ENCODE measurements around the gene SSH3. TPM values are rescaled to one million over a fixed set of nuclear protein-coding genes. Genes with fewer than 3 reads are reported as not detected.
A peak's percentile ranks its signal among the peaks of the same experiment; 100 is the strongest.
"Not testable (repeated sequence)": the region's sequence is repeated elsewhere in the genome, so short reads cannot be mapped to it uniquely, and the experiment has no call there.

SSH3 gene
- total and polyA plus RNA-seq, 2 experiments from 2014 or later = 26.7 to 39.9 TPM

DNA sequence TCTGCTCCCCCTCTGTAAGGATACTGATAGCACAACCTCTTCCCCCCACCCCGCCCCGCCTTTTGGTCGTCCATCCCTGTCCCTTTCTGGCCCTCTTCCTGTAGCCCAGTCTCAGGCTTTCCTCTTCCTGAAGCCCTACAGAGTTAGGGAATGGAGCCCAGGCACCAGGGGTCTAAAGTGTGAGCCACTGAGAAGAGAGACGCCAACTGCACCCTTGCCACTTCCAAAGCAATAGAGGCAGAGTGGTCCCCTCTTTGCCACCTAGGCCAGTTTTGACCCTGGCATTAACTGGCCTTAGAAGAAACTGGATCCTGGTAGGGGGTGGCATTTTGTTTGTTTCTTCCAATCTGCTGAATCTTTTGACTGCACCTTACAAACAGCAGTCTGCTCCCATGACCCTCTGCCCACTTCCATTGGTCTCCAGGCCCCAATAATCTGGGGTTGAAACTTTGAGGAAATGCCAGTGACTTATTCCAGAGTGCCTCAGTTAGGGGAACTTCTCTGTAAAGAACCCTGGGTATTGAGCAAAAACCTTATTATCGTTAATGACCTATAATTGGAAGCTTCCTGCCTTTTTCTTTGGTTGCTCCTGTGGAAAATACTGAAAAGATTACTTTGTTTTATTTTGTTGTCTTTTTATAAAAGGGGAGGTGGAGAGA, 46.7 kb upstream of the SSH3 start:
- H3K4me1 ChIP-seq (ENCODE audit: low read depth) = peaks cover 4% of the 10 kb centered on the region
- no peak overlapping the region for H3K4me3 ChIP-seq
- DNase-seq (ENCODE audit: low read depth in 1 of 2, low spot score in 1 of 2) = no peak
- no peaks in the 10 kb centered on the region for H3K27me3 ChIP-seq
- no peaks in the 10 kb centered on the region for H3K9me3 ChIP-seq (ENCODE audit: low read depth)
- no peak overlapping the region for H3K27ac ChIP-seq
- peaks cover 44% of the 10 kb centered on the region for H3K36me3 ChIP-seq
- TF ChIP-seq, protein P1, sequence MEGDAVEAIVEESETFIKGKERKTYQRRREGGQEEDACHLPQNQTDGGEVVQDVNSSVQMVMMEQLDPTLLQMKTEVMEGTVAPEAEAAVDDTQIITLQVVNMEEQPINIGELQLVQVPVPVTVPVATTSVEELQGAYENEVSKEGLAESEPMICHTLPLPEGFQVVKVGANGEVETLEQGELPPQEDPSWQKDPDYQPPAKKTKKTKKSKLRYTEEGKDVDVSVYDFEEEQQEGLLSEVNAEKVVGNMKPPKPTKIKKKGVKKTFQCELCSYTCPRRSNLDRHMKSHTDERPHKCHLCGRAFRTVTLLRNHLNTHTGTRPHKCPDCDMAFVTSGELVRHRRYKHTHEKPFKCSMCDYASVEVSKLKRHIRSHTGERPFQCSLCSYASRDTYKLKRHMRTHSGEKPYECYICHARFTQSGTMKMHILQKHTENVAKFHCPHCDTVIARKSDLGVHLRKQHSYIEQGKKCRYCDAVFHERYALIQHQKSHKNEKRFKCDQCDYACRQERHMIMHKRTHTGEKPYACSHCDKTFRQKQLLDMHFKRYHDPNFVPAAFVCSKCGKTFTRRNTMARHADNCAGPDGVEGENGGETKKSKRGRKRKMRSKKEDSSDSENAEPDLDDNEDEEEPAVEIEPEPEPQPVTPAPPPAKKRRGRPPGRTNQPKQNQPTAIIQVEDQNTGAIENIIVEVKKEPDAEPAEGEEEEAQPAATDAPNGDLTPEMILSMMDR (IDR thresholded peaks at IDR 0.05; ENCODE audit: low read depth, low read length) = no peak

DNA sequence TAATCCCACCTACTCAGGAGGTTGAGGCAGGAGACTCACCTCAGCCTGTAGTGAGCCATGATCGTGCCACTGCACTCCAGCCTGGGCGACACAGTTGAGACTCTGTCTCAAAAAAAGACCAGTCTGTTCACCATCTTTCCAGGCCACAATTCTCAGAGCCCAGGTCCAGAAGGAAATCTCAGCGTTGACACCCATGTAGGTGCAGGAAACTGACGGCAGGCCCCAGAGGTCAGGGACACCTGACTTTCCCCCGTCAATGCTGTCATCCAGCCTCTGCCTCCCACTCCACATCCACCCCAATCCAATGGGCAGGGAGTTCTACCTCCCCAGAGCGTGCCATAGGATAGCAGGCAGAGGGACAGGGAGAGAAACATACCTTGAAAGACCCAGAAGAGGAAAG, 42.9 kb upstream of the SSH3 start:
- Histone ChIP-seq H3K36me3 (peaks cover 12% of the 10 kb centered on the region), H3K27me3 (no peaks in the 10 kb centered on the region), H3K27ac (no peak overlapping the region), H3K4me3 (no peak overlapping the region), H3K4me1 (ENCODE audit: low read depth) (no peaks in the 10 kb centered on the region), H3K9me3 (ENCODE audit: low read depth) (no peaks in the 10 kb centered on the region)
- TF ChIP-seq, protein P1 (IDR thresholded peaks at IDR 0.05; ENCODE audit: low read depth, low read length) = no peak
- no peak for DNase-seq (ENCODE audit: low read depth in 1 of 2, low spot score in 1 of 2)

DNA sequence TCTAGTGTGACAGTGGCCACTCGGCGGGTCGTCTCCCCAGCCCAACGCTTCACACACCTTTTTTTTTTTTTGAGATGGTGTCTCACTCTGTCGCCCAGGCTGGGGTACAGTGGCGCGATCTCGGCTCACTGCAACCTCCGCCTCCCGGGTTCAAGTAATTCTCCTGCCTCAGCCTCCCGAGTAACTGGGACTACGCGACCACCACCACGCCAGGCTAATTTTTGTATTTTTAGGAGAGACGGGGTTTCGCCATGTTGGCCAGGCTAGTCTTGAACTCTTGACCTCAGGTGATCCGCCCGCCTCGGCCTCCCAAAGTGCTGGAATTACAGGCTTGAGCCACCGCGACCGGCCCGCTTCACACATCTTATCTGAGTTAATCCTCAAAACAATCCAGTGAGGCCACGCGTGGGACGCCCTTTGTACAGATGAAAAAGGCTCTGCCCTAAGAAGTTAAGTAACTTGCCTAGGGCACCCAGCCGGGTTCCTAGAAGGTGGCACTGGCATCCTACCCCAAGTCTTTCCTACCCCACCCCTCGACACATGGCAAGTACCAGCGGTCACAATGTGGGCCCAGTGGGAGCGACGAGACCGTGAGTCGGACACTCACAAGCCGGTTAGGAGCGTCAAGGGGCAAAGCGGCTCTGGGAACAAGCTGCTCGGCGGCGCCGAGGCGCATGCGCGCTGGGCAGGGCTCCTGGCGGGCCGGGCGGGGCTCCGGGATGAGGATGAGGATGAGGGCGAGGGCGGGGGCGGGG, 42.3 kb upstream of the SSH3 start:
- H3K4me3 ChIP-seq = peak overlapping the region; percentile 22
- peak; percentile 63 to 70 for DNase-seq (ENCODE audit: low read depth in 1 of 2, low spot score in 1 of 2)
- H3K9me3 ChIP-seq (ENCODE audit: low read depth); H3K27me3 ChIP-seq; H3K4me1 ChIP-seq (ENCODE audit: low read depth); H3K27ac ChIP-seq; H3K36me3 ChIP-seq: not testable (repeated sequence)

DNA sequence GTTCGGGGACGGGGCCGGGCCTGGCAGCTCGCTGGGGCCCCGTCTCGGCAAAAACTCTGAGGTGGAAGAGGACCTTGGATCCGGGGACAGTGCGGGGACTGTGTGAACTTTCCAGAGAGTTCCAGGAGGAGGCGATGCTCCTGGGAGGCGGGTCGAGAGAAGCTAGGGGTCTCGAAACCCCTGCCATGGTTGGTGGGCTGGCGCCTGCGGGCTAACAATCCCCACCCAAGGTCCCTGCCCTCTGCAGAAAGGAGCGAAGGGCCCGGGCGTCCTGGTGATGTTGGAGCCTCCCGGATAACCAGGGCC, 41.7 kb upstream of the SSH3 start:
- no peaks in the 10 kb centered on the region for H3K9me3 ChIP-seq (ENCODE audit: low read depth)
- TF ChIP-seq, protein P1 (IDR thresholded peaks at IDR 0.05; ENCODE audit: low read depth, low read length) = peak; percentile 19
- H3K4me1 ChIP-seq (ENCODE audit: low read depth) = no peaks in the 10 kb centered on the region
- H3K36me3 ChIP-seq = peaks cover 6% of the 10 kb centered on the region
- no peak overlapping the region for H3K27ac ChIP-seq
- H3K4me3 ChIP-seq = peak overlapping the region; percentile 22
- no peaks in the 10 kb centered on the region for H3K27me3 ChIP-seq
- DNase-seq (ENCODE audit: low read depth in 1 of 2, low spot score in 1 of 2) = no peak

DNA sequence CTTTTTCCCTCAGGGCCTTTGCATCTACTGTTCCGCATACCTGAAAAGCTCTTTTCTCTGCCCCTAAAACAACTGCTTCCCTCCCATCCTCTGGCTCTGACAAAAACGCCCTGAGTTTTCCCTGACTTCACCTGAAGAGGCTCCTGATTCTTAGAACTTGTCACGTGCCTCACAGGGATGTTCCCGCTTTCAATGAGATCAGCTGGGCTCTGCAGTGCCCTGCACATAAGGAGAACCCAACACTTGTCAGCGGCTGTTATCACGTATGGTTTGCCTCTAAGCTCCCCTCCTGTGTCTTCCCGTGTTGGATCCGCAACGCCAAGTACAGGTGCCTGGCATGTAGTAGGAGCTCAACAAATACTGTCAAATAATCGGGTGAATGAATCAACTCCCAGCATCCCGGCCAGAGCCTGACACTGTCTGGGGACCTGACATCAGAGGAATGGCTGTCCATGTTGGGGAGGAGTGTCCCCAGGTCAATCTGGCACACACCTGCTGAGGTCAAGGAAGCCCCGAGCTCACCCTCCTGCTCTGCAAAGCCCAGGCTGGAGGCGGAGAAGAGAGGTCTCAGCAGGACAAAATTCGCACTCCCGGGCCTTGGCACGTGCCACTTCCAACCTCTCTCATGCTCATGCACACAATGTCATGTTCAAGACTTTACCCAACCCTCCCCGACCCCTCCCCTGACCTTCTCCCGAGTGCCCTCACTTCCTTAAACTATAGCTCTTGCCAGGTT, 41.2 kb upstream of the SSH3 start:
- no peaks in the 10 kb centered on the region for H3K4me1 ChIP-seq (ENCODE audit: low read depth)
- H3K9me3 ChIP-seq (ENCODE audit: low read depth) = no peaks in the 10 kb centered on the region
- peaks cover 2% of the 10 kb centered on the region for H3K36me3 ChIP-seq
- H3K27me3 ChIP-seq = no peaks in the 10 kb centered on the region
- no peak overlapping the region for H3K4me3 ChIP-seq
- DNase-seq (ENCODE audit: low read depth in 1 of 2, low spot score in 1 of 2) = no peak
- no peak overlapping the region for H3K27ac ChIP-seq
- TF ChIP-seq, protein P1 (IDR thresholded peaks at IDR 0.05; ENCODE audit: low read depth, low read length) = no peak
